Subcutaneous adipose tissue (tissue), 4 donors: ENCODE data around the gene PTPRN2. TPM values are rescaled to one million over a fixed set of nuclear protein-coding genes. Genes with fewer than 3 reads are reported as not detected.

Experiments used
- total RNA-seq, 4 donors: library from RNA; depleted of rRNA; stranded (reverse); fragments of >200 nt; gene quantifications; one replicate each; pipeline ENCODE4 v1.1.0, GENCODE V29; 2016
- TF ChIP-seq, protein P1 (sequence below): fragments of 450-650 bp; IDR thresholded peaks from one replicate; pipeline ENCODE4 v1.5.1; 2016; ENCODE audit warnings: low read depth, mild to moderate bottlenecking, control low read depth, antibody characterized with exemption, moderate library complexity

PTPRN2 gene
- total RNA-seq, 4 donors from 2014 or later, result 2.0 to 4.6 (median 3.7) TPM

DNA sequence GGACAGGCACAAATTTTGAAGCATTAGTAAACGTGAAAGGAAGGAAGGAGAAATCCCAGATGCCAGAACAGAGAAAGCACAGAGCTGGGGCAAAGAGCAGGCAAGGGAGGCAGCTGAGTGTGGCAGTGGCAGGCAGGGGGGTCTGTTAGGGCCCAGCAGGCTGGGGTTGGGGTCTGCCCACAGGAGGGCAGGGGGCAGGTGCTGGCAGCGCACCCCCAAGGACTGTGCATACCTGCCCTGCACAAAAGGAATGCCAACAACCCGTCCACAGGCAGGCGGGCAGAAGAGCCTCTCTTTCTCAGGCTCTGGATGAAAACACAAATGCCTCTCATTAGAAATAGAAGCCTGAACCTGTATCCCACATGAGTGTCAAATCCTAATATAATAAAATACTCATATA is 552.3 kb downstream of the PTPRN2 start:
- TF ChIP-seq, protein P1, sequence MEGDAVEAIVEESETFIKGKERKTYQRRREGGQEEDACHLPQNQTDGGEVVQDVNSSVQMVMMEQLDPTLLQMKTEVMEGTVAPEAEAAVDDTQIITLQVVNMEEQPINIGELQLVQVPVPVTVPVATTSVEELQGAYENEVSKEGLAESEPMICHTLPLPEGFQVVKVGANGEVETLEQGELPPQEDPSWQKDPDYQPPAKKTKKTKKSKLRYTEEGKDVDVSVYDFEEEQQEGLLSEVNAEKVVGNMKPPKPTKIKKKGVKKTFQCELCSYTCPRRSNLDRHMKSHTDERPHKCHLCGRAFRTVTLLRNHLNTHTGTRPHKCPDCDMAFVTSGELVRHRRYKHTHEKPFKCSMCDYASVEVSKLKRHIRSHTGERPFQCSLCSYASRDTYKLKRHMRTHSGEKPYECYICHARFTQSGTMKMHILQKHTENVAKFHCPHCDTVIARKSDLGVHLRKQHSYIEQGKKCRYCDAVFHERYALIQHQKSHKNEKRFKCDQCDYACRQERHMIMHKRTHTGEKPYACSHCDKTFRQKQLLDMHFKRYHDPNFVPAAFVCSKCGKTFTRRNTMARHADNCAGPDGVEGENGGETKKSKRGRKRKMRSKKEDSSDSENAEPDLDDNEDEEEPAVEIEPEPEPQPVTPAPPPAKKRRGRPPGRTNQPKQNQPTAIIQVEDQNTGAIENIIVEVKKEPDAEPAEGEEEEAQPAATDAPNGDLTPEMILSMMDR, result no peak

- TF ChIP-seq, protein P1, result no peak
These were observed 553.1 kb downstream of the PTPRN2 start for GRCh38 chr7:158034571-158034970.

GRCh38 chr7:158033196-158033595 is 554.4 kb downstream of the PTPRN2 start:
- TF ChIP-seq, protein P1, result no peak

DNA sequence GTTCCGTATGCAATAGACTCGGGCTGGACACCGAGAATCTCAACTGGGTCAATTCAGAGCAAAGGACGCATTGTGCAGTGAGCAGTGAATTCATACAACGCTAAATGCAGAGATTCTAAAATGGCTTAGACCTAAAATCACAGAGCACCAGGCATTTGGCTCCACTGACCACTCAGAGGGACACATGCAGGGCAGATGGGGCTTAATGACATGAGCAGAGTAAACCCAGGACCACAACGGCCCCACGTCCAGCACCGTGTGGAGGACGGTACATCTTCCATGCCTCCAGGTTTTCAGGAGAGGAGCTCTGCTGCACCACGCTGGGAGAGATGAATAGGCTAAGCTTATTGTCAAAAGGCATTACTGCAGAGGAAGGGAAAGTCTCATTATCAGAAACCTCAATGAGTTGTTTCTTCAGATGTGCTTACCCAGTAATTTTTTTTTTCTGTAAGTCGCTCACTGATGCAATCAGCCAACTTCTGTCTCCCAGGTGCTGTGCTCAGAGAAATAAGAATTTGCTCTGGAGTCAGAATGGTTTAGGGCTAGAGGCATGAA is 555.0 kb downstream of the PTPRN2 start:
- TF ChIP-seq, protein P1, result no peak

- TF ChIP-seq, protein P1, result no peak
These were observed 555.7 kb downstream of the PTPRN2 start for GRCh38 chr7:158031867-158032308.

- TF ChIP-seq, protein P1, result no peak
These were observed 557.1 kb downstream of the PTPRN2 start for GRCh38 chr7:158030566-158030965.

DNA sequence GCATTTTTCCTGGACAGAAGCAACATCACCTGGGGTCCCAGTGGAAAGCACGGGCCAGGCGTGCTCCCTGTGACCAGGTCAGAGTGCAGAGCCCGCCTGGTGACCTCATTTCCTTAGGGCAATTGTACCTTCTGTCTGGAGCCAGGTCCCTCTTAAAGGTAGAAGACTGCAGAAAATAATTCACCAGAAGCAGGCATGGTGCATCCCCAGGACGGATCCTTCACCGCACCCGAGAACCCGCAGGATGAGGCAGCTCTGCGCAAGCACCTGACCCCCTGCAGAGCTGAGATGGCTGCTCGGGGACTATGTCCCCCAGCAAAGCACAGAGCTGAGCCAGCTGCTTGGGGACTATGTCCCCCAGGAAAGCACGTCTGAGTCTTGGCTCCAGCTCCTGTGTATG is 557.6 kb downstream of the PTPRN2 start:
- TF ChIP-seq, protein P1, result no peak
